Epithelial cell of prostate (primary cell): ENCODE data around the gene STX18.
A peak's percentile ranks its signal among the peaks of the same experiment; 100 is the strongest.

Source experiments
- DNase-seq: peaks from one replicate; pipeline ENCODE4 v3.0.0-alpha.2; 2011; ENCODE audit warnings: low read depth, low spot score
- H3K27ac ChIP-seq: fragments of 450-650 bp; 2 replicates; pipeline ENCODE4 v1.5.1; 2017; ENCODE audit warnings: mild to moderate bottlenecking

Gene STX18

DNA sequence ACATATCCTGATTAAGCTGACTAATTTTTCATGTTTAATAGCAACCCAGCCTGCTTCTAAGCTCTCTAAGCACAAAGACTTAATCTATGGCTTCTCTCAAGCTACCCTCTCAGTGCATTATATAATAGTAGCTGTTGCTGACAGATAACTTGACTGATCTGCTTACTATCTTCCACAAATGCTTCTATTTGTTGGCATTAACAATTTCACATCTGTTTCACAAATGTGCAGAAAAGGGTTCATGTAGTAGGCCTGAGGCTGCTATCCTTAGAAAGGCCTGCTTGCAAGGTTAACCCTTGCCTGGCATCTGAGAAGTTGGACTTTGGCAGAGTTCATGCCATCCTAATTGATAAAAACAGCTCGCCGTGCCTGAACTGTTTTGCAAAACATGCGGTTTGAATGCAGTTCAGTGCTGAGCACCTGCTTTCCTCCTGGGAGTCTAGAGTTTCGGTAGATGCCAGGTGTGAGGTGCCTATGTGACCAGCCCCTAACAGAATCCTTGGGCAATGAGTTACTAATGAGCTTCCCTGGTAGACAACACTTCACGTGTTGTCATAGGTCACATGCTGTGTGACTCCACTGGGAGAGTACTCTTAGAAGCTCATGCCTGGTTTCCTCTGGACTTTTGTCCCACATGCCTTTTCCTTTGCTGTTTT is 86.5 kb downstream of the STX18 start:
- DNase-seq: no peak
- no peak overlapping the region for H3K27ac ChIP-seq

DNA sequence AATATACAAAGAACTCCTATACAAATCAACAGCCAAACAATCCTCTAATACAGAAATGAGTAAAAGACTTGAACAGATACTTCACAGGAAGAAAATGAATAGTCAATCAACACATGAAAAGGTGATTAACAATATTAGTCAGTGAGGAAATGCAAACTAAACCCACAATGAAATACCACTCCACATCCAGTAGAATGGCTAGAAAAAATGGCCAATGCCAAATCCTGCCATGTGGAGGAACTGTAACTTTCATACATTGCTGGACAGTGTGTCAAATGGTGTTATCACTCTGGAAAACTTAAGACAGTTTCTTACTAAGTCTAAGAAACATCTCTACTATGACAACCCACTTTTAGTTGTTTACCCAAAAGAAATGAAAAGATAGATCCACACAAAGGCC is 95.4 kb downstream of the STX18 start:
- H3K27ac ChIP-seq: no peak overlapping the region
- DNase-seq: no peak

DNA sequence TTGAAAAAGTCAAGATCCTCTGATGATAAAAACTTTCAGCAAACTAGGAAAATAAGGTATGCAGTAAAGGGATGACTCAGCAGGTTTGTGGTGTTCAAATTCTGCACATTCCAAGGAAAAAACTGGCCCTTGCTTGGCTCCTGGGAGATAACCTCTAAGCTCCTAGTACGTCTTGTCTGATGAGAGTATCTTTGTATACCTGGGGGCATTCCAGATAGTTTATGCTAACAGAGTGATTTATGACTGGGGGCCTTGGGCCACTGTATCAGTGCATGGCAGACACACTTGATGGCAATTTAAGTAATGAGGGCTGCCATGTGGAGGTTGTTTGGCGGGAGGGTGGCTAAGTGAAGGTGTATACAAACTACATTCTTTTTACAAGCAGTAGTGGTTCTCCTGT is 98.0 kb downstream of the STX18 start:
- no peak overlapping the region for H3K27ac ChIP-seq
- DNase-seq: no peak

DNA sequence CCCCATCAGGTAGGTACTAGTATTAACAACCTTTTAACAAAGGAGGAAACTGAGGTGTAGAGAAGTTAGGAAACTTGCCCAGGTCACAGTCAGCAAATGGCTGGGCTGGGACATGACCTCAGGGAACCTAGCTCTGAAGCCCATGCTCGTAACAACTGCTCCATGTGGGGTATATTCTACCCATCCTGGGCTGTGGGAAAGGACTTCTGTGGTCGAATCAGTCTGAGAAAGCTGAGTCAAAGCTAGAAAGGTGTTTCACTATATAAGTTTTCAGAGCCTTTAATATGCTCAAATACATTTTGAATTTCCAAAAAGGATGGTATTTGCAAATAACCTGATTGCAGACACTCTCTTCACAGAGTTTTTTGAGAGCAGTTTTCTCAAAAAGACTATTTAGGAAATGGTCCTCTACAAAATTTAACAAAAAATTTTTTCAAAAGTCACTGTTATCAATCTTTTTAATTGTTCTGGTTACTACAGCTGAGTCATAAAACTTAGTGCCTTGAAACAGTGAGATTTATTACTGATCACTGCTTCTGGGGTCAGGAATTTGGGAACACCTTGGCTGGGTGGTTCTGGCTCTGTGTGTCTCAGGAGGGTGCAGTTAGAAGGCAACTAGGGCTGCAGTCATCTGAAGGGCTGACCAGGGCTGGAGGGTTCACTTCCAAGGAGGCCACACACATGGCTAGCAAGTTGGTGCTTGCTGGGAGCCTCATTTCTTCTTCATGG is 101.4 kb downstream of the STX18 start:
- H3K27ac ChIP-seq: no peak overlapping the region
- DNase-seq: peak; percentile 2

DNA sequence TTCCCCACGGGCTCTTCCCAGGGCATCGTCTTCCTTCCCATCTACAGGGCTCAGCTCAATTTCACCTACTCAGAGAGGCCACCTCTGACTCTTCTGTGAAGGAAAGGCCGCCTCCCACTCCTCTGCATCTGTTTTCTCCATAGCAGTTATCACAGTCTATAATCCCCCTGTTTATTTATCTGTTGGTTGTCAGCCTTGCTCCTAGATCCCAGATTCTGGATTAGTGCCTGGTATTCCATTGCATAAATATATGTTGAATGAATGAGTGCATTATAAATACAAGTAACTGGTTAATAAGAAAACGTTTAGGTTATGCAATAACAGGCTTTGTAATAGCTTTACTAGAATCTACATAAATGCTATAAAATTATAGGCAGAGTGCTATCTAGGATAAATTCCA is 102.1 kb downstream of the STX18 start:
- DNase-seq: no peak
- H3K27ac ChIP-seq: no peak overlapping the region

DNA sequence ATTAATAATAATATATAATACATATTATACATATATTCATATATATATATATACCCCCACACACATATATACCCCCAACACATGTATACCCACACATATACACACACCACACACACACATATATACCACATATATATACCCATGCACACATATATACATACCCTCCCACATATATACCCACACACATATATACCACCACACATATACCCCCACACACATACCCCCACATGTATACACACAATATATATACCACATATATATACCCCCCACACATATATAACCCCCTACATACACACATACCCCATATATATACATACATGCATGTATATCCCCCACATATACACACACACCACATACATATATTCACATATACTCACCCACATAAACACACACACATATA is 103.0 kb downstream of the STX18 start:
- no peak for DNase-seq

DNA sequence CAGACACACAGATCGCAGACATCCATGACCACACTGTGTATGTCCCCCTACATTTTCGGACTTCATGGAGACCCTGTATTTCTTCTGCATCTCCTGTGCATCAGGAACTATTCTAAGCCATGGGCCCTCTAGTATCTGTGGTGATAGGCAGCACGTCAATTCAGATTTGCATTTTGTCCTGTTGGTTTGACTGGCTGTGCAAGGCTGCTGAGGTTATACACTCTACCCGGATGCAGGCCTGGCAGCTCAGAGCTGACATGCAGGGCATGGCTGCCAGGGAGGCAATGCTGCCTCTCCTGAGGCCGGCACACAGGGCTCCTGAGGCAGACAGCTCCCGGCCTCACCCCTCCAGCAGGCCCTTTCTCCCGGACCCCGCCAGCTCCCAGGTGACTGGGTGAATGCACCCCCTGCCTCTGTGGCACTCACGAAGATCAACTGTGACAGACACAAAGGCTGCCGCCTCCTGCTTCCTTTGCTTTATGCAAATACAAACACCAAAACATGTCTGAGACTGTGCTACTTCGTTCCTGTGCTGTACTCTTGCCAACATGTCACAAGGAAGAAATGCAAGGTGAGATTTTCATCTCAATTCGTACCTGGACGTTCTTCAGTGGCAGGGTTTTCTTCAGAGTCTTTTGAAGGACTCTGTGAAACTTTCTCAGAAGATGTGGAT is 103.9 kb downstream of the STX18 start:
- H3K27ac ChIP-seq: no peak overlapping the region
- DNase-seq: no peak

More for the DNA sequence above, 103.0 kb downstream of the STX18 start:
- H3K27ac ChIP-seq: no peak overlapping the region

DNA sequence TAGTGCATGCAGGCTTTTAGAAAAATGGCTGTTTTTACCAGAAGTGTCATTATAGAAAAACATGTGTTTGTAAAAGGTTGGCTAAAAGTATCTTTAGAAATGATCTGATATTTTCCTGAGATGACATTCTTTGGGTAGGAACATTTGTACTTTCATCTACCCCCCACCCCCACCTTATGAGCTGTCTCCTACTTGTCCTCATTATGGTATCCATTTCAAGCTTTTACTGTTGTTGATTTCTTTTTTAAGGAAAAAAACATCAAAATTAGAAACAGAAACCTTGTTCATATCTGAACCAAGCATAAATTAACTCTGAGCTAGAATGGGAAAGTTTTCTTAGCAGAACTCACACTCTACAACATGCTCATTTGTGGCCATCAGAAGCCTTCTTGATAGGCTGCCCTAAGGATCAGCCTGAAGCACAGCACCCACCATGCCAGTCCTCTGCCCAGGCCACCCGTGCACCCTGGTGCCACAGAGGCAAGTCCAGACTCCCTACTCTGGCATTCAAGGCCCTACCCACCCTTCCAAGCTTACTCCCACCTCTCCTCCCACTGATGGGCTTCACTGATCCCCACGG is 105.5 kb downstream of the STX18 start:
- H3K27ac ChIP-seq: no peak overlapping the region
- DNase-seq: no peak

DNA sequence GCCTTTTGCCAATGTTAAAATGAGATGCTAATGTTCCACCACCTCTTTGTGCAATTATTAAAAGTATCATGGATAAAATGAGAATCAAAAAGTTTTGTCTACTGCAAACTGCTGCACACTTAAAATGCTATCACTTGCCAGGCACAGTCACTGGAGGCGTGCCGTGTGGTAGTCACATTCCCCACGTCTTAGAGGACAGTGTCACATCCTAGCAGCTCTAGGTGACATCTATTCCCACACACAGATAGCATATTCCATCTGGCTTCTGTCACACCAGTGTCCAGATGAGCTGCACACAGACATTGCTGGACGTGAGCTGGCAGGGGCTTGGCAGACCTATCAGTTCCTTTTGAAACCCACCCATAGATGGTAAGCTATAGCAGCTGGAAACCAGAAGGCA is 107.9 kb downstream of the STX18 start:
- no peak overlapping the region for H3K27ac ChIP-seq
- no peak for DNase-seq

DNA sequence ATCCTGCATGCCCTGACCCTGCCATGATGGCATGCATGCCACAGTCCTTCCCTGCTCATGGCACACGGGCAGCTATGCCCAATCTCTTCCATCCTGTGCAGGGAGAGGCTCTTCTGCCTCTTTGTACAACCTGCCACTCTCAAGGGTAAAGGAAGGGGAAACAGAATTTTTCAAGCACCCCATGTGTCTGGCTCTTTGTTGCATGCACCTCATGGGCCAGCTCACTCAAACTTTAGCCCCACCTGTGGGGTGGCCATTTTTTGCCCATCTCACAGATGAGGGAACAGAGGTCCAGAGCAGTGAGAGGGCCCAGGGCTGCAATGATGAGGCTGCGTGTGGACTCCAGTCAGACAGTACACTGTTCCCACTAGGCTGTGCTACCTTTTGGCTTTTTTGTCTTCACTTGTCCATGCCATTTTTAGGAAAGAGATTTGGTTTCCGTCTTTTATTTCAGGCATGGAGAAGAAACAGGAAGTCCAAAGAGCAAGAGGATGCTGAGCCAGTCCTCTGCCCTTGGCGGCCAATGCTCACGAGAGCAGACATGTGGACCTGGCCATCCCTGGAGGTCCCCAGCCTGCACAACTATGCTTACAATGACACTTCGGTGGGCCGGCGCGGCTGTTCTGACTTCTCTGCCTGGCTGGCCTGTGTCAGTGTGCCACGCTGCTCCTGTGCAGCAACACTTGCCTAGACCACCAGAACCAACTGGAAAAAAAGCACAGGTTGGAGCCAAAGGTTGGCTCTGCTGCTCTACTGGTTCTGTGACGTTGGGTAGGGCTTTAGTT is 109.3 kb downstream of the STX18 start:
- H3K27ac ChIP-seq: no peak overlapping the region
- DNase-seq: no peak

DNA sequence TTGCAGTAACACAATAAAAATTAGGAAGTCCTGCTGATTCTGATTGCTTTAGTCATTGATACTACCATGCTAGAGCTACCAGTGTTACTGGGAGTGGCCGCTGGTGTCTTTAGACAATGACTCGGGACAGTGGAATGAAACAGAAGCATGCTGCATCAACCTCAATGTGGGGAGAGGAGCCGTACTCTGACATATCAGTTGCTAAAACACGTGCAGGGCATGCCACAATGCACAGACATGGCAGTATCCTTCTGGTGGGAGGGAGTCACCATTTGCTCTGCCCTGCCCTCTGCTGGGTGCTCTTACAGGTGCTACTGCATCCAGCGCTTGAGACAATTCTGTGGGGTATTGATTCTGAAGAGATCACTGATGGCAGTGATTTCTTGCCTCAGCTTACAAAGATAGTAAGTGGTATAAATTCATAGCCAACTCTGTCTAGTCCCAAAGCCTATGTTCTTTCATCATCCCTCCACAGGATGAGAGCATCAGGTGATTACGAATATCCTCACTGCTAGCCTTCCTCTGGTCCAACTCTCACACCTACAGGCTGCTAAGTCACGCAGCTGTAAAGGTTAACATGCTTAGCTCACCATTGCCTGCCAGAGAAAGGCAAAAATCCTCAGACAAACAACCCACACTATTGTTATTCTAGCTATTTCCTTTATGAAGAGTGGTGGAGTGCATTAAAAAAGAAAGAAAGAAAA is 111.2 kb downstream of the STX18 start:
- DNase-seq: peak; percentile 48
- peak overlapping the region; percentile 1 for H3K27ac ChIP-seq

DNA sequence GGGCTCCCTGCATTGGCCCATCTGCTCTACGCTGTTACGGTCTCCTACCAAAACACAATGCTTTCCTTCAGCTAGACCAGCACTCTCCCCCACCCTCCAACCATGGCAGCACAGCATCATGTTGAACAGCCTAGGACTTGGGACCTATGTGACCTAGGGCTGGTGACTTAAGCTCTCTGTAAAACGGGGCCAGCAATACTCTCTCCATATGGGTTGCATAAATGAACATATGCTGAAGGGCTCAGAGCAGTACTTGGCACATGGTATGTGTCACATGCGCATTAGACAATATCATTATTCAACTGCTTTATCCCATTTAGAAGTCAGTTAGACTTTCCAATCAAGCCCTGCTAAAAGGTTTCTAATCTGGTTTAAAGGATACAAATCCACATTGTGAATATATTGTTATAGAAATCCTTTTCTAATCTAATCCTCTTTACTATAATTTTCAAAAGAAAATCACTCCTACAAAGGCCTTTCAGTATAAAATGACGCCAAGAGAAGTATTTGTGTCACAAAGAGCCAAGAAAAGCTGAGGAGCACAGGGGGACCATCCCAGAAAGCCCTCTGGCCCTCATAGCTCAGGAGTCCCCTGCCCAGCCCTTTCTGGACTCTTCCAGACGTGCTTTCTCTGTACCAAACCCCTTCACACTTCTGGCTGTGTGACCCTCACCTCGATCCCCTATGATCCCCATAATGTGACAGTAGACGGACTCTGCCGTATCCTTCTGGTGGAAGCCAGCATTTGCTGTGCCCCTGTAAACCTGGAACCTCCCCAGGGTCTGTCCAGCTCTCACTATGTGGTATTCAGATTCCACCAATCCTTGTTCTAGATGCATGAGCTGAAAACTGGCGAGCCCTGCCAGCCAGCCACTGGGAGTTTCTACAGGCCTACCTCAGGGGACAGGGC is 112.6 kb downstream of the STX18 start:
- no peak overlapping the region for H3K27ac ChIP-seq
- DNase-seq: no peak

DNA sequence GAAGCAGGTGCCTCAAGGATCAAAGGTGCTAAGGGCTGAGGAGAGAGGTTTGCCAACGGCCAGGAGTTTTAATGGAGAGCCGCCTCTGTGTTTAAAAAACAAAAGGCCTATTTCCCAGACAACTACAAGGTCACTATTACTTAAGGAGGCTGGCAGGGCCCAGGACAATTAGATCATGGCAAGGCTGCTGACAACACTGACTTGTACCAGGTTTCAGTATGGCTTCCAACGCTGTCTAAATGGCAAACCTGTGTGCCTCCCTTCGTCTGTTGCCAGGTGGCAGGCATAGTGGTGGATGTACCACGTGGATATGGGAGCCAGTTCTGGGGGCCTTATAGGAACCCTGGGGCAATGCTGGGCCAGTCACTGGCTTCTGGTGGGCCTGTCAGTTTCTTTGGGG is 114.0 kb downstream of the STX18 start:
- DNase-seq: no peak
- no peak overlapping the region for H3K27ac ChIP-seq

DNA sequence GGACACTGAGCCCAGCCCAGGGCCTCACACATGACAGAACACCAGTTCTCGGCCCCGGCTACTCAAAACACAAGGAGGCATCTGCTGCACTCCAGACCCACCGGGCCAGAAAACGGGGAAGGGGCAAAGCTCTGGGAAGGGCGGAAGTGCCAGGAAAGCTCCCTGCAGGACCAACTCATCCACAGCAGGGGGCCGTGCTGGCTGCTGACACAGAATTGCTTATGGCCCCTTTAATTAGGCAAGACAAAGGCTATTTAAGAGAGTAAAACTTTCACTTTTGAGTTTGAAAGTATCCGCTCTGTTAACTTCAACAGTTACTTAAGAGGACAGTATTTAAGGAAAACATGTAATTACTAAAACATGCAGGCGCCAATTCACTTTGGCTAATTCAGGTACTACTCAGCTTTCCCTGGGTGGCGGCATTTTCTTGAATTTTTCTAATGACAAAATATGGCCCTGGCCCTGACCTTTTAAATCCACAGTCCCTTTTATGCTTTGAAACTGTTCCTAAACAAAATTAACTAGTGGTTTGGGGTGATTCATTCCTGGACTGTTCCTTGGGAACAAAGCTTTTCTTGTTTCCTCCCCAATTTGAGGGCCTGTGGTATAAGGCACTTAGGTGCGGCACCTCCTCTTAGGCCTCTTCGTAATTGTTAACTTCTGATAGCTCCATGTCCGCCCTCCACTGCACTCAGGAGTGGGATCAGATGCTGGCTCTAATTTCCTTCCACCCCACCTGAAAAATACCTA is 114.6 kb downstream of the STX18 start:
- DNase-seq: no peak
- H3K27ac ChIP-seq: no peak overlapping the region

DNA sequence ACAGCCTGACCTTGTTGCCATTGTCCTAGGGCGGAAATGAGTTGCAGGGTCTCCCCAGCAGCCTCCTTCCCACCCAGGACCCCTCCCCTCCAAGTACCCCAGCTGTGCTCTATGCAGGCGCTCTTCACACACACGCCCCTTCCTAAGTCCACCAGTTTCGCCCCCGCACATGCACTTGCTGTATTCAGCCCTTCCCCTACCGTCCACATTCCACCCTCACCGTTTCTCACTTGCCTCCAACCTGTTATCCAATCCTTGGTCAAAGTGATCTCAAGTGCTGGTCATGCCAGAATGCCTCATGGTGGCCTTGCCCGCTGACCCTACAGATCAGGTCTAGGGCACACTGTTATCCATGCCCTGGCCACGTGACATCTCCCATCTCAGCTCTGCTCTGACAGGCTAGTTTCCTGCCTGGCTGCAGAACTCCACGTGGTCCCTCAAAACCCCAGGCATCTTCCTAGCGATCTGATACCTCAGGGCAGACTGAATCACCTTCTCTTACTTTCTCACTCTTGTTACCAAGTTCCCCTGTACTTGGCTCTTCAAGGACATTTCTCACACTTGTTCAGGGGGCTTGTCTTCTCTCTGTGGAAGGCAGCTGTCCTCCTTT is 115.2 kb downstream of the STX18 start:
- no peak for DNase-seq
- no peak overlapping the region for H3K27ac ChIP-seq

DNA sequence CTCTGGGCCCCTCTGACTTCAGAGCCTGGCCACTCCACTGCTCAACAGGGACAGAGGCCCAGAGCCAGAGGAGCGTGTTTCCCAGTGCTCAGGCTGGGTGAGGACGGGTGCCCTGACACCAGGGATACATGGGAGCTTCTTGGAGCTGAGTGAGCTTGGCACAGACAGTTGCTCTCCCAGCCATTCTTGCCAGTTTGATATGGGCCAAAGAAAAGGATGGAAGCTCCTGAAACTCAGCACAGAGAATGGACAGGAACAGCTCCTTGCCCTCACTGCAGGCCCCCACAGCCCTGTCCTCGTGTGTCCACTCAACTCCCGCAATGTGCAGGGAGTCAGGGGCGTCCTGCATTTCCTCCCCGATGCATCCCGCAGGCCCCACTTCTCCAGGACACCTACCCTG is 116.2 kb downstream of the STX18 start:
- H3K27ac ChIP-seq: no peak overlapping the region
- DNase-seq: no peak

DNA sequence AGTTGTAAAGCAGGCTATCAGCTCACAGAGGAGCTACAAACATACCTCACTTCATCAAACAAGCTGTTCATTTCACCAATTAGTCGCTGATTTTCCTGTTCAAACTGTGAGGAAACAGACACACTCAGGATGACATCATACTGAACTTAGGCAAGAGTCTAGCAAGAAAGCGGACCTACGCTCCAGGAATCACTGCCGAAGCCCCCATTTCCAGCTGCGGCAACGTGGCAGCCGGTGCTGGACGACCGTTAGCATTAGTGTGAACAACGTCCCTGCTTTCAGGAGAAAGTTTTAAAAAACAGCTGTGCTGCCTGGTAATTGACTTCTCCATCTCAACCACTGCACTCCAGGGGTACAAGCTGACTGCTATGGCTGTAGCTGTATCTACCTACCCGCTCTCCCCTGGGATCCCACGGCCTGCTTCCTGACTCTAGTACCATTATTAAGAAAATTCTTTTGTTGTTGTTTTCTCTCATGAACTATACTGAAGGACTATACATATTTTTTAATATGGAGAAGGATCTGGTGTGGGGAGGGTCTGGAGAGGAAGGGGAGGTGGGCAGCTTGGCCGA is 116.6 kb downstream of the STX18 start:
- DNase-seq: no peak

More for the DNA sequence above, 116.6 kb downstream of the STX18 start:
- H3K27ac ChIP-seq: no peak overlapping the region
